GM12801 (cell line): ENCODE results near the gene PRKCD.

Experiments
- TF ChIP-seq, protein P1 (sequence below): IDR thresholded peaks from one replicate; pipeline ENCODE4 v1.5.1; 2011; ENCODE audit warnings: control low read depth; ENCODE audit not compliant: insufficient read length; ENCODE audit errors: extremely low read depth

The PRKCD gene

DNA sequence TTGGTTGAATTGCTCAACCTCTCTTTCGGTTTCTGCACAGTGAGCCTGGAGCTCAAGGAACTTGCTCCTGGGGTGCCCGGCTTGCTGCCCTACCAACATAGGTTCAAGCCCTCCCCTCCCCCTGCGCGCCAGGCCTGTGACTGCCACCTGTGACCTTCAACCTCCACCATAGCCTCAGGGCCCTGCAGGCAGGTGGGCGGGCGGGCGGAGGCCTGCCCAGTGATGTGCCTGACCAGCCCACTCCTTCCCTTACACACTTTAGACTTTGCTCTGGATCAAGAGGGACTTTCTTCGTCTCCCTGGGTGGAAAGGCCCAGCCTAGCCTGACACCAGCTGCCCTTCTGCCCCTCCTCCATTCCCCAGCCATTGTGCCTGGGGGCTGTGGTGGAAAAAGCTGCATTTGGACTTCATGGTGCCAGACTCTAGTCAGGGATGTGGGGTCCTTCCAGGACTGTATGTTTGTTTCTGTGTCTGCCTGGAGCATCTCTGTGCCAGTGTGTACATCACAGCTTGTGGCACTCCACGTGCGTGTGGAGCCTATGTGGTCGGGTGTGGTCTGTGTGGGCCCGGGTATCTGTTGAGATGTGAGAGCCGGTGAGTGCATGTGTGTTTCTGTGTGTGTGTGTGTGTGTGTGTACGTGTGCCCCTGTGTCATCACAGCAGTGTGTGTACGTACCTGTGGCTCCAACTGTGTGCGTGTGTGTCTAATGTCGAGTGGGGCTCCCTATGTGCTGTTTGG, 9.5 kb downstream of the PRKCD start:
- TF ChIP-seq, protein P1, sequence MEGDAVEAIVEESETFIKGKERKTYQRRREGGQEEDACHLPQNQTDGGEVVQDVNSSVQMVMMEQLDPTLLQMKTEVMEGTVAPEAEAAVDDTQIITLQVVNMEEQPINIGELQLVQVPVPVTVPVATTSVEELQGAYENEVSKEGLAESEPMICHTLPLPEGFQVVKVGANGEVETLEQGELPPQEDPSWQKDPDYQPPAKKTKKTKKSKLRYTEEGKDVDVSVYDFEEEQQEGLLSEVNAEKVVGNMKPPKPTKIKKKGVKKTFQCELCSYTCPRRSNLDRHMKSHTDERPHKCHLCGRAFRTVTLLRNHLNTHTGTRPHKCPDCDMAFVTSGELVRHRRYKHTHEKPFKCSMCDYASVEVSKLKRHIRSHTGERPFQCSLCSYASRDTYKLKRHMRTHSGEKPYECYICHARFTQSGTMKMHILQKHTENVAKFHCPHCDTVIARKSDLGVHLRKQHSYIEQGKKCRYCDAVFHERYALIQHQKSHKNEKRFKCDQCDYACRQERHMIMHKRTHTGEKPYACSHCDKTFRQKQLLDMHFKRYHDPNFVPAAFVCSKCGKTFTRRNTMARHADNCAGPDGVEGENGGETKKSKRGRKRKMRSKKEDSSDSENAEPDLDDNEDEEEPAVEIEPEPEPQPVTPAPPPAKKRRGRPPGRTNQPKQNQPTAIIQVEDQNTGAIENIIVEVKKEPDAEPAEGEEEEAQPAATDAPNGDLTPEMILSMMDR = no peak

DNA sequence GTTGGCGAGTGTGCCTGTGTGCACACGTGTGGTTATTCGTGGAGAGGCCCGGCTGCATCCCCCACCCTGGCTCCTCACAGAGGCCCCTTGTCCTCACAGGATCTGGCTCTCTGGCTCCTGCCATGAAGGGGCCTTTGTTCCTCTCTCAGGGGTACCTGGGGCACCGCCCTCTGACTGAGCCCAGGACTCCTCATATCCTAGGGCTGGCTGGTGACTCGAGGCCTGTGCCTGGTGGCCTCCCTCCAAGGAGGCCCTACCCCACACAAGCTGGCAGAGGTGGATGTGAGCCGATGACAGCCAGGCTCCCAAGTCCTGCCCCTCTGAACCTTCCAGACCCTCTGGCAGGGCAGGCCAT, 10.0 kb downstream of the PRKCD start:
- TF ChIP-seq, protein P1 = no peak

DNA sequence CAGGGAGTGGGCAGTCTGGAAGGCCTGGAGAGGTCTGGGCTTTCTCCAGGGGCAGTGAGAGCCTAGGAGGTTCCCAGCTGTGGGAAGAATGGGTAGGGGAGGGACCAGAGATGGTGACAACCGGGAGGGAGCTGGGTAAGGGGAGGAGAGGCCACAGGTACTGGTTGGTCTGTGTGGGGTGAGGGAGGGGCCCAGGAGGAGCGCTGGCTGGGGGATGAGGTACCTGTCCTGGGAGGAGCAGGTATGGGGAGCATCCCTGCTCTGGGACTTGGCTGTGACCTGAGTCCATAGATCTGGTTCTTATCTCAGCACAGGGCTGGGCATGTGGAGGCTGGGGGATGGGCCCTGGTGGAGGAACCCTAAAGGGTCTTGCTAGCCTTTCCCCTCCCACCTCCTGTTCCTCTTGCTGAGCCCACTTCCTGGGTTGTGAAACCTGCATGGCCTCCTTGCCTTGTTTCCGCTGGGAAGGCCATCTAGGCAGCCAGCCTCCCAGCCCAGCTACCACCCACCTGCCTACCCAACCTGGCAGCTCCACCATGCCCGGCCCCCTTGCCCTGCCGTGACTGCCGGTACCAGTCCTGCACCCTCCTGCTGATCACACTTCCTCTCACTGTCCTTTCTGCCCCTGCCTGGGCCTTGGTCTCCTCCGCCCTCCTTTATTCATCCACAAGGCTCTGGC, 11.0 kb downstream of the PRKCD start:
- TF ChIP-seq, protein P1 = no peak

DNA sequence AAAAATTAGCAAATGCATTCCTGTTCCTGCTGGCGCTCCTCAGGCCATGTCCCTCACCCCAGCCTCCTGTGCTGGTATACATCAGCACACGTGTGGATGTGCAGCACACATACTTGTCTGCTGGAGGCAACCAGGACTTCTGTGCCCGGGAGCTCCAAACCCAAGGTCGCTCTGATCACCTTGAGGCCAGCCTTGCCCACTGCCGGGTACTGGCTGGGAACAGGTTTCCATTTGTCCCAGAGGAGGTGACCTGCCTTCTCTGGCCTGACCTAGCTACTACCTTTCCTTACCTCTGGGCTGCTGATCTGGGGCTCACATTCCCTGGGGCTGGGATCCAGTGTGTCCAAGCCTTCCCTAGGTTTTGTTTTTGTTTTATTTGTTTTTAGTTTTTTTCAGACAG, 12.1 kb downstream of the PRKCD start:
- TF ChIP-seq, protein P1 = no peak

DNA sequence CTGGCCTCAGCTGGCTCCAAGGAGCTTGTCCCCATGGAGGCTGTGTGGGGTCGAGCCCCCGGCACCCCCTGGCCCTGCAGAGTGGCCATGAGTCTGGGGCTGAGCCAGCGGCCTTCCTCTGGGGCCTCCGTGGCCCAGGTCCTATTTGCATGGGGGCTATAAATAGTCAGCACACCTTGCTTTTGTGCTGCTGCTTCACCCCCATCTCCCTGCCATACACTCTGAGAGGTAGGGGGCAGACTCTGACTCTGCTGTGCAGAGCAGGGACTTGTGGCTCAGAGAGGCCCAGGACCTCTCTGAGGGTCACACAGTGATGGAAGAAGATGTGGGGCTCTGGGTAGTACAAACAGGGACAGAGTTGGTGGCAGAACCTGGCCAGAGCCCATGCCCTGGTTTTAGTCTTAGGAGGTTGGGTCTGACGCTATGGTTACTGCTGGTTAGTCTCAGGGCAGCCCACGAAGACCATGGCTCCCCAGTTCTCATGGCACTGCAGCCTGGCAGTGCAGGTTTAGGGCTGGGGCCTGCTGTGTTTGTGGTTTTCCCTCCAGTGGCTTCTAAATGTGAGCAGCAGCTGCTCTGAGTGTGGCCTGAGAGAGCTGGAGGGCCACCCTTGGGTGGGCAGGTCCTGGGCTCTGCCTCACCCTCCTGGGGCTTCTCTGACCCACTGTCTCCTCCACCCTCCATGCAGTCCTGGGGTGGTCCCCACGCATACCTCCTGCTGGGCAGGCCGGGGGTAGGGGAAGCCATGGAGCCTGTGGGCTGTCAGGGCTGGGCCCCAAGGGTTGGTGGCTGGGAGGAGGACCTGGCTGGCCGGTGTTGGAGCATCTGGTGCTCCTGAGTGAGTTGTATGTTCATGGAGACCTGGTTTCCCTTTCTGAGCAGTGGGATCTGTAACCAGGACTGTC, 13.6 kb downstream of the PRKCD start:
- TF ChIP-seq, protein P1 = no peak

DNA sequence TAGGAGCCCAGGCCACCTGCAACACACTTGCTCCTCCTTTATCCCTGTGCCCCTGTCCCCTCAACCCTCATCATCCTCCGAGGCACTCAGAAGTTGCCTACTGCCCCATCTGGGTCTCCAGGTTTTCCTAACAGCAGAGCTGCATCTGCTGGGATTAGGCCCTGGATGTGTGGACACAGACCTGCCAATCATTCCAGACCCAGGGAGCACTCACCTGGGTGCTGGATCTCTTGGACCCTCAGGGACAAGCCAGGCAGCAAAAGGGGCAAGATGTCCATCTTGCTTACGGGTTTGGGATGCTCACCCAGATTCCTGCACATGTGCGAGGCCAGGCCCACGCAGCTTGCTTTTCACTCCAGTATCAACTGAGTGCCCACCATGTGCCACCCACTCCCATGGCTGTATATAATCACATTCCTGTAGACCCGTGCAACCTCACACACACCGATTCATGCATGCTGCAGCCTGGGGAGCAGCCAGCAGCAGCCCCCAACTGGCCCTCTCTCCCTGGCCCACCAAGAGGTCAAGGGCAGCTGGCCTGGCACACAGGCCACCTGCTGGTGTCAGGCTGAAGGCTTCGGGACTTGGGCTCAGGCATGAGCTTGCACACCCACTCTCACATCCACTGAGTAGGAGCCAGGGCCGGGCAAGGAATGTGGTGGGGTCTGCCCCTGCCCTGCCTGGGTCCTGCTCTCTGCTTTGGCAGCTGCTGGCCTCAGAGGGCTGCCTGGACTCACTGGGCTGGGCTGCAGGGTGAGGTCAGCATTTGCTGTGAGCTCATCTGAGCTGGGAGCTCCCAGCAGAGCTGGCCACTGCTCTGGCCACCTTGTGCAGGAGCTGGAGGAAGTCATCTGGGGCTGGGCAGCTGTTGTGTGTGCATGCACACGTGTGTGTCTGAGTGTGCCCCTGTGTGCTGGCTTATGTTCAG, 14.9 kb downstream of the PRKCD start:
- TF ChIP-seq, protein P1 = no peak
